ENCODE data around the gene CCDC177. TPM values are rescaled to one million over a fixed set of nuclear protein-coding genes. Genes with fewer than 3 reads are reported as not detected.

CCDC177 gene
- total and polyA plus RNA-seq, 8 donors: 0.03 to 0.25 (median 0.18) TPM; not detected in 5

- intact Hi-C loops (cut with DNase I; ENCODE audit: low total_unique reads): no loop called here
- Histone ChIP-seq H3K27ac (no peak overlapping the region), H3K27me3 (peaks cover 17 to 100% (median 71%) of the 10 kb centered on the region in 3 donors), H3K4me1 (peaks cover 34 to 40% (median 36%) of the 10 kb centered on the region in 4 donors), H3K36me3 (no peaks in the 10 kb centered on the region), H3K9me3 (no peaks in the 10 kb centered on the region), H3K4me3 (peak overlapping the region; percentile 40 to 62 (median 46))
- no peak for DNase-seq
- TF ChIP-seq CTCF (IDR thresholded peaks at IDR 0.05) (no peak), EP300 (IDR thresholded peaks at IDR 0.05) (no peak), POLR2A (IDR thresholded peaks at IDR 0.05) (no peak), POLR2AphosphoS5 (IDR thresholded peaks at IDR 0.05) (no peak)
- 13 to 27% (median 19%) methylated on average over 41 to 62 of the region's 62 CpGs for WGBS, 5 donors
Measured at GRCh38 chr14:69571449-69572029, 3.1 kb downstream of the CCDC177 start.

- Histone ChIP-seq H3K9me3 (no peaks in the 10 kb centered on the region), H3K4me3 (no peak overlapping the region), H3K36me3 (no peaks in the 10 kb centered on the region), H3K4me1 (peaks cover 34 to 40% (median 36%) of the 10 kb centered on the region in 4 donors), H3K27me3 (peaks cover 17 to 100% (median 64%) of the 10 kb centered on the region in 3 donors), H3K27ac (no peak overlapping the region)
- intact Hi-C loops (cut with DNase I; ENCODE audit: low total_unique reads): no loop called here
- 80 to 87% (median 85%) methylated on average over 6 to 7 of the region's 7 CpGs for WGBS, 5 donors
- no peak for TF ChIP-seq EP300 (IDR thresholded peaks at IDR 0.05)
- TF ChIP-seq POLR2A (IDR thresholded peaks at IDR 0.05): no peak
- TF ChIP-seq POLR2AphosphoS5 (IDR thresholded peaks at IDR 0.05): no peak
- no peak for TF ChIP-seq CTCF (IDR thresholded peaks at IDR 0.05)
- no peak for DNase-seq
Measured at GRCh38 chr14:69570836-69571330, 3.8 kb downstream of the CCDC177 start.

GRCh38 chr14:69569859-69570258, 4.8 kb downstream of the CCDC177 start:
- TF ChIP-seq CTCF (IDR thresholded peaks at IDR 0.05): no peak
- no peak for TF ChIP-seq EP300 (IDR thresholded peaks at IDR 0.05)
- TF ChIP-seq POLR2AphosphoS5 (IDR thresholded peaks at IDR 0.05): no peak
- no peak for TF ChIP-seq POLR2A (IDR thresholded peaks at IDR 0.05)
- H3K9me3 ChIP-seq: no peaks in the 10 kb centered on the region
- peaks cover 17 to 100% (median 56%) of the 10 kb centered on the region in 3 donors for H3K27me3 ChIP-seq
- no peaks in the 10 kb centered on the region for H3K36me3 ChIP-seq
- peaks cover 34 to 39% (median 35%) of the 10 kb centered on the region in 4 donors for H3K4me1 ChIP-seq
- DNase-seq: no peak
- intact Hi-C loops (cut with DNase I; ENCODE audit: low total_unique reads): no loop called here
- no peak overlapping the region for H3K4me3 ChIP-seq
- H3K27ac ChIP-seq: no peak overlapping the region
- 54 to 61% (median 56%) methylated on average over 2 of the region's 2 CpGs for WGBS, 5 donors

DNA sequence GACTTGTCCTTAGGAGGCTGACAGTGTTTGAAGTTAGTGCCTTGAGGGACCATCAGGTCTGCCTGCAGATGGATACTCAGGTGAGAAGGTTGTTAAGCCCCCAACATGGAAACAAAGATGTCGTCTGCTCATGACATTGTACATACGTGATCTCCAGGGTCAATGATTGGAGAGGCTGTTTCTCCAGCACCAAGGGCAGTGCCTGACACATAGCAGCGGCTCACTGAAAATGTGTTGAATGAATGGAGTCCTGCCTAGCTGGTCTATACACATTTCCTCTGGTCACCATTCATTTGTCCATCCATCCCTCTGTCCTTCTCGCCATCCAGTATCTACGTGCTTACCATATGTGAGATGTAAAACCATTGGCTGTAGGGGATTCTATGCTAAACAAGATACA, 7.1 kb downstream of the CCDC177 start:
- Histone ChIP-seq H3K27me3 (peaks cover 8 to 100% (median 43%) of the 10 kb centered on the region in 3 donors), H3K9me3 (no peaks in the 10 kb centered on the region), H3K4me3 (no peak overlapping the region), H3K36me3 (no peaks in the 10 kb centered on the region), H3K27ac (no peak overlapping the region), H3K4me1 (peaks cover 13 to 16% (median 13%) of the 10 kb centered on the region in 4 donors)
- WGBS, 5 donors: 80 to 87% (median 85%) methylated on average over 5 of the region's 5 CpGs
- intact Hi-C loops (cut with DNase I; ENCODE audit: low total_unique reads): no loop called here
- TF ChIP-seq POLR2A (IDR thresholded peaks at IDR 0.05) (no peak), POLR2AphosphoS5 (IDR thresholded peaks at IDR 0.05) (no peak), CTCF (IDR thresholded peaks at IDR 0.05) (no peak), EP300 (IDR thresholded peaks at IDR 0.05) (no peak)
- DNase-seq: no peak

Data from stomach (tissue), 9 donors.